ENCODE results near the gene OSBPL6. TPM values are rescaled to one million over a fixed set of nuclear protein-coding genes. Genes with fewer than 3 reads are reported as not detected.

OSBPL6 gene
- total and polyA plus RNA-seq, 10 of the 15 experiments (the other 5 are each of a cell fraction or from before 2014, with no cell fraction given): 0.01 to 0.08 (median 0.03) TPM; not detected in 5

GRCh38 chr2:178409261-178409660 is 214.9 kb downstream of the OSBPL6 start:
- H3K36me3 ChIP-seq (ENCODE audit: control insufficient read depth in 2 of 2, insufficient read depth in 2 of 2, low read length in 1 of 2): no peaks in the 10 kb centered on the region
- no peaks in the 10 kb centered on the region for H4K20me1 ChIP-seq (ENCODE audit: control insufficient read depth, insufficient read depth)
- peaks cover 15% of the 10 kb centered on the region for H3K4me1 ChIP-seq (ENCODE audit: control insufficient read depth, insufficient read depth, low read length)
- H3K27me3 ChIP-seq (replicated peaks in 1 of 2; ENCODE audit: control insufficient read depth in 2 of 2, insufficient read depth in 2 of 2, low read length in 1 of 2): no peaks in the 10 kb centered on the region
- DNase-seq (ENCODE audit: low read depth, low spot score): no peak
- H3K27ac ChIP-seq (ENCODE audit: control insufficient read depth, insufficient read depth): no peak overlapping the region
- H3K79me2 ChIP-seq (ENCODE audit: control insufficient read depth, insufficient read depth, low read length): peaks cover 3% of the 10 kb centered on the region
- ChIA-PET SMC1A (ENCODE audit: uncharacterized antibody, unreplicated experiment) (no interaction called here), POLR2A (no interaction called here), RAD21 (ENCODE audit: unreplicated experiment) (interaction anchor here (1.4 kb wide), 1 partner anchor 10 kb away, joined by 3 read pairs; no protein-coding TSS in a partner anchor), CTCF (interaction anchor here (1.3 kb wide), 1 partner anchor 10 kb away, joined by 3 read pairs; no protein-coding TSS in a partner anchor)
- no TSS peak for BruUV-seq (replicated peaks)
- FAIRE-seq: no peak
- ATAC-seq: no peak
- H3K9me3 ChIP-seq (replicated peaks; ENCODE audit: control insufficient read depth, insufficient read depth, low read length): no peaks in the 10 kb centered on the region
- H3K4me3 ChIP-seq: no peak overlapping the region
- in situ Hi-C loops (cut with MboI) (no loop called here), intact Hi-C loops (cut with micrococcal nuclease; ENCODE audit: unreplicated experiment) (no loop called here)
- H3K9ac ChIP-seq (ENCODE audit: control insufficient read depth, insufficient read depth, low read length): no peak overlapping the region
- no peak overlapping the region for H2AFZ ChIP-seq (ENCODE audit: control insufficient read depth, low read depth, low read length)
- H3K4me2 ChIP-seq (ENCODE audit: control insufficient read depth, insufficient read depth): no peak overlapping the region
- 79% methylated on average over 5 of the region's 5 CpGs for WGBS (ENCODE audit: insufficient coverage, insufficient replicate concordance, low lambda C conversion rate, missing lambda C conversion rate)
- no peak for TF ChIP-seq NBN (IDR thresholded peaks at IDR 0.05)
- TF ChIP-seq IRF5 (IDR thresholded peaks at IDR 0.05; ENCODE audit: borderline replicate concordance): no peak
- TF ChIP-seq NFXL1 (IDR thresholded peaks at IDR 0.05; ENCODE audit: borderline replicate concordance): no peak
- TF ChIP-seq BCLAF1 (IDR thresholded peaks at IDR 0.05): no peak
- TF ChIP-seq ATF7 (IDR thresholded peaks at IDR 0.05; ENCODE audit: low read depth): no peak
- TF ChIP-seq EP300 (IDR thresholded peaks at IDR 0.05; ENCODE audit: borderline replicate concordance in 1 of 2, control insufficient read depth in 1 of 2, low read depth in 2 of 2, low read length in 2 of 2): no peak
- TF ChIP-seq KLF5 (IDR thresholded peaks at IDR 0.05; ENCODE audit: partially characterized antibody): no peak
- TF ChIP-seq SP1 (IDR thresholded peaks at IDR 0.05; ENCODE audit: low read depth, low read length): no peak
- TF ChIP-seq PKNOX1 (IDR thresholded peaks at IDR 0.05): no peak
- no peak for TF ChIP-seq PML (IDR thresholded peaks at IDR 0.05; ENCODE audit: low read length)
- TF ChIP-seq TCF12 (IDR thresholded peaks at IDR 0.05; ENCODE audit: low read depth, low read length): no peak
- TF ChIP-seq SMC3 (IDR thresholded peaks at IDR 0.05; ENCODE audit: borderline replicate concordance, low read length): no peak
- no peak for TF ChIP-seq SMAD1 (IDR thresholded peaks at IDR 0.05; ENCODE audit: low read depth, partially characterized antibody)
- TF ChIP-seq POLR2A (IDR thresholded peaks at IDR 0.05; ENCODE audit: low read depth, low read length): no peak
- no peak for TF ChIP-seq E2F4 (IDR thresholded peaks at IDR 0.05; ENCODE audit: low read depth, low read length)
- no peak for TF ChIP-seq RUNX3 (IDR thresholded peaks at IDR 0.05; ENCODE audit: low read length)
- no peak for TF ChIP-seq ZBTB11 (CRISPR knock-in tag; IDR thresholded peaks at IDR 0.05)
